Spleen (tissue), 11 donors: Measurements from ENCODE around the gene PRSS57. TPM values are rescaled to one million over a fixed set of nuclear protein-coding genes. Genes with fewer than 3 reads are reported as not detected.

Source experiments
- DNase-seq: peaks from one replicate; pipeline ENCODE4 v3.0.0-alpha.2; 2020
- H3K27ac ChIP-seq, 8 donors: fragments of 200-600 bp; sonication (generic) in 7 of 8; 1 replicate in 4 of 8; 2 replicates in 4 of 8; pipeline versions ENCODE4 v1.5.0 to v1.8.0; 2016 to 2021; ENCODE audit warnings: inconsistent platforms in 4 of 8, mild to moderate bottlenecking in 4 of 8, moderate library complexity in 1 of 8
- H3K27me3 ChIP-seq, 7 donors: fragments of 200-600 bp; sonication (generic) in 6 of 7; replicated peaks in 1 of 7; 1 replicate in 4 of 7; 2 replicates in 3 of 7; pipeline versions ENCODE4 v1.5.0 to v1.8.0; 2016 to 2021; ENCODE audit warnings: inconsistent platforms in 3 of 7, mild to moderate bottlenecking in 1 of 7
- H3K36me3 ChIP-seq, 6 donors: fragments of 200-600 bp; sonication (generic) in 5 of 6; 1 replicate in 4 of 6; 2 replicates in 2 of 6; pipeline versions ENCODE4 v1.5.0 to v1.8.0; 2016 to 2021; ENCODE audit warnings: inconsistent platforms in 2 of 6
- H3K4me1 ChIP-seq, 6 donors: fragments of 200-600 bp; sonication (generic) in 5 of 6; 1 replicate in 3 of 6; 2 replicates in 3 of 6; pipeline versions ENCODE4 v1.5.0 to v1.8.0; 2016 to 2021; ENCODE audit warnings: inconsistent platforms in 3 of 6
- H3K4me3 ChIP-seq, 8 donors: fragments of 200-600 bp; sonication (generic) in 7 of 8; 1 replicate in 4 of 8; 2 replicates in 4 of 8; pipeline versions ENCODE4 v1.5.0 to v1.8.0; 2016 to 2021; ENCODE audit warnings: inconsistent platforms in 4 of 8, mild to moderate bottlenecking in 4 of 8, moderate library complexity in 2 of 8
- H3K9me3 ChIP-seq, 8 donors: fragments of 200-600 bp; sonication (generic) in 7 of 8; 1 replicate in 4 of 8; 2 replicates in 4 of 8; pipeline versions ENCODE4 v1.5.0 to v1.8.0; 2016 to 2021; ENCODE audit warnings: inconsistent platforms in 4 of 8
- POLR2A ChIP-seq, 3 donors: fragments of 450-650 bp; IDR thresholded peaks; one replicate each; pipeline ENCODE4 v1.5.1; 2017; ENCODE audit warnings: antibody characterized with exemption in 3 of 3, mild to moderate bottlenecking in 1 of 3
- POLR2AphosphoS5 ChIP-seq, 3 donors: sonication (generic); formaldehyde crosslinking; IDR thresholded peaks; one replicate each; pipeline ENCODE4 v1.5.1; 2017; ENCODE audit warnings: antibody characterized with exemption in 3 of 3
- WGBS, 5 donors: extraction: QIAGEN DNeasy Blood & Tissue Kit in 3 of 5; methylation state at CpG; one replicate each; pipeline versions ENCODE4 v1.1.5 to v1.1.7; 2013 to 2018; 5-methylcytosine and 5-hydroxymethylcytosine counted together
- intact Hi-C: fragments of 100-400 bp; cut with DNase I; formaldehyde crosslinking; loops from one replicate; pipeline ENCODE4 v1.15.0; 2023; ENCODE audit warnings: low total_unique reads
- polyA plus RNA-seq, 3 donors: library from polyadenylated mRNA; stranded (reverse); fragments of 200-250 nt; gene quantifications; one replicate each; pipeline ENCODE4 v1.2.1, GENCODE V29; 2013
- total RNA-seq, 7 donors: library from RNA; depleted of rRNA in 3 of 7; stranded (reverse); fragments of >200 nt in 3 of 7; fragmentation: NEBNext Ultra II Directional in 4 of 7; extraction: Animal tissue kit (Norgen Biotek cat#: 25700) in 4 of 7; gene quantifications; one replicate each; pipeline versions ENCODE4 v1.1.0 to v1.2.1, GENCODE V29; 2016 to 2021
- TF ChIP-seq, protein P1 (sequence below), 11 experiments: fragments of 200-600 bp in 7 of 11; fragments of 450-650 bp in 4 of 11; sonication (generic) in 4 of 11; IDR thresholded peaks in 8 of 11; conservative IDR thresholded peaks in 3 of 11; 1 replicate in 7 of 11; 2 replicates in 4 of 11; pipeline versions ENCODE4 v1.4.0 to v1.8.0; 2016 to 2021; ENCODE audit warnings: antibody characterized with exemption in 11 of 11, inconsistent platforms in 4 of 11, mild to moderate bottlenecking in 1 of 11
- donor health status: healthy with polysubstance abuse.
- donor health status: DM: no; HTN: no; CAD: no; lungs with moderate emphysema.
- donor health status: DM: no; HTN: no; CAD: no.
- donor health status: Bipolar disorder and iron deficiency.
- donor health status: healthy.
- donor health status: DM: no; HTN: no; CAD: no.
- donor health status: DM: yes; HTN: yes; CAD: no.

PRSS57 gene
- total and polyA plus RNA-seq, 10 donors: 0.24 to 2.5 (median 0.54) TPM; not detected in 2

DNA sequence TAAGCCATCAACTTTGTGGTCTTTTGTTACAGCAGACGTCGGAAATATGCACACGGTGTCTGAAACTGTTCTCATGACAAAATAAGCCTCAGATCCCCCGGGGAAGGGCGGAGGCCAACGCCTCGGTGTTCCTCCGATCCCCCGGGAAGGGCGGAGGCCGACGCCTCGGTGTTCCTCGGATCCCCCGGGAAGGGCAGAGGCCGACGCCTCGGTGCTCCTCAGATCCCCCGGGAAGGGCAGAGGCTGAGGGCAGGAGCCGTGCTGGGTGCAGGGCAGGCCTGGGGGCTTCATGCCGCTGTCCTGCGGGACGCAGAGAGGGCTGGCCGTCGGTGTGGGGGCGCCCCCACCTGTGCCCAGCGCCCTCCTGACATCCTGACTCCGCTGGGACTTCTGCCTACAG is 50.9 kb downstream of the PRSS57 start:
- Histone ChIP-seq H3K9me3 (no peaks in the 10 kb centered on the region), H3K27me3 (peaks cover 0 to 6% (median 0%) of the 10 kb centered on the region in 7 donors), H3K36me3 (peaks cover 0 to 64% (median 47%) of the 10 kb centered on the region in 6 donors), H3K4me3 (no peak overlapping the region), H3K27ac (no peak overlapping the region), H3K4me1 (peaks cover under 1 to 17% (median 8%) of the 10 kb centered on the region in 6 donors)
- TF ChIP-seq POLR2A (IDR thresholded peaks at IDR 0.05) (no peak), POLR2AphosphoS5 (IDR thresholded peaks at IDR 0.05) (peak in 1 of 3 donors; percentile 44)
- TF ChIP-seq, protein P1, sequence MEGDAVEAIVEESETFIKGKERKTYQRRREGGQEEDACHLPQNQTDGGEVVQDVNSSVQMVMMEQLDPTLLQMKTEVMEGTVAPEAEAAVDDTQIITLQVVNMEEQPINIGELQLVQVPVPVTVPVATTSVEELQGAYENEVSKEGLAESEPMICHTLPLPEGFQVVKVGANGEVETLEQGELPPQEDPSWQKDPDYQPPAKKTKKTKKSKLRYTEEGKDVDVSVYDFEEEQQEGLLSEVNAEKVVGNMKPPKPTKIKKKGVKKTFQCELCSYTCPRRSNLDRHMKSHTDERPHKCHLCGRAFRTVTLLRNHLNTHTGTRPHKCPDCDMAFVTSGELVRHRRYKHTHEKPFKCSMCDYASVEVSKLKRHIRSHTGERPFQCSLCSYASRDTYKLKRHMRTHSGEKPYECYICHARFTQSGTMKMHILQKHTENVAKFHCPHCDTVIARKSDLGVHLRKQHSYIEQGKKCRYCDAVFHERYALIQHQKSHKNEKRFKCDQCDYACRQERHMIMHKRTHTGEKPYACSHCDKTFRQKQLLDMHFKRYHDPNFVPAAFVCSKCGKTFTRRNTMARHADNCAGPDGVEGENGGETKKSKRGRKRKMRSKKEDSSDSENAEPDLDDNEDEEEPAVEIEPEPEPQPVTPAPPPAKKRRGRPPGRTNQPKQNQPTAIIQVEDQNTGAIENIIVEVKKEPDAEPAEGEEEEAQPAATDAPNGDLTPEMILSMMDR (IDR thresholded peaks at IDR 0.05 in 8 of 11, conservative IDR thresholded peaks at IDR 0.05 in 3 of 11): no peak
- no peak for DNase-seq
- intact Hi-C loops: no loop called here
- WGBS, 5 donors: 79 to 92% (median 83%) methylated on average over 14 to 28 of the region's 28 CpGs

GRCh38 chr19:643736-644135 is 51.5 kb downstream of the PRSS57 start:
- intact Hi-C loops: no loop called here
- Histone ChIP-seq H3K9me3 (no peaks in the 10 kb centered on the region), H3K27me3 (peaks cover 0 to 11% (median 0%) of the 10 kb centered on the region in 7 donors), H3K4me3 (no peak overlapping the region), H3K36me3 (peaks cover 0 to 58% (median 40%) of the 10 kb centered on the region in 6 donors), H3K4me1 (peaks cover 6 to 23% (median 14%) of the 10 kb centered on the region in 6 donors), H3K27ac (no peak overlapping the region)
- DNase-seq: no peak
- TF ChIP-seq, protein P1 (IDR thresholded peaks at IDR 0.05 in 8 of 11, conservative IDR thresholded peaks at IDR 0.05 in 3 of 11): no peak
- no peak for TF ChIP-seq POLR2AphosphoS5 (IDR thresholded peaks at IDR 0.05)
- TF ChIP-seq POLR2A (IDR thresholded peaks at IDR 0.05): no peak
- 90 to 93% (median 90%) methylated on average over 21 to 24 of the region's 24 CpGs for WGBS, 5 donors

DNA sequence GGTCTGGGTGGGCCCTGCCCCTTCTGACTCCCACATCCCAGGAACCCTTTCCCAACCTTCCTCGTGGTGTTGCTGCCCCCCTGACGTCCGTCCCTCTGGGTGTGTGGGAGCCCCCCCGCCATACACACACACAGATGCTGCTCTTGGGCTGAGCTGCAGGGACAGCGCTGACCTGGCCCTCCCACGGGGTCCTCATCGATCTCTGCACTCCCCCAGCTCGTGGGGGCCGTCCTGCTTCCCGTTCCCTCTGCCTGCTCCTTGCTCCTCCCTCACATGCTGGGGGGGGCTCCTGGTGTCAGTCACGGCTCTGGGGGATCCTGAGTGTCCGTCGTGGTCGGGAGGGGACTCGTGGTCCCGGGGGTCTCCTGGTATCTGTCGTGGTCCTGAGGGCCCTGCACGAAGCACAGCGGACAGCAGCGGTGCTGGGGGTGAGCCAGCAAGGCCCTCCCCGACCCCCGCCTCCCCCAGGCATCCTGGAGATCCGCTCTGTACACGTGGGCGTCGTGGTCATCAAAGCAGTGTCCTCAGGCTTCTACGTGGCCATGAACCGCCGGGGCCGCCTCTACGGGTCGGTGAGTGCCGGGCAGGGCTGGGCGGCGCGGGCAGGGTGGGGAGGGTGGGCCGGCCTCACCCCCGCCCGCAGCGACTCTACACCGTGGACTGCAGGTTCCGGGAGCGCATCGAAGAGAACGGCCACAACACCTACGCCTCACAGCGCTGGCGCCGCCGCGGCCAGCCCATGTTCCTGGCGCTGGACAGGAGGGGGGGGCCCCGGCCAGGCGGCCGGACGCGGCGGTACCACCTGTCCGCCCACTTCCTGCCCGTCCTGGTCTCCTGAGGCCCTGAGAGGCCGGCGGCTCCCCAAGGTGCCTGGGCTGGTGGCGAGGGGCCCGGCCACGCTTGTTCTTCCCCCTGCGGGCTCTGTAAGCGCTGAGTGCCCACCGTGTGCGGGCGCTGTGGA is 52.2 kb downstream of the PRSS57 start:
- intact Hi-C loops: no loop called here
- 66 to 84% (median 79%) methylated on average over 15 to 70 of the region's 70 CpGs for WGBS, 5 donors
- peaks cover 0 to 51% (median 34%) of the 10 kb centered on the region in 6 donors for H3K36me3 ChIP-seq

DNA sequence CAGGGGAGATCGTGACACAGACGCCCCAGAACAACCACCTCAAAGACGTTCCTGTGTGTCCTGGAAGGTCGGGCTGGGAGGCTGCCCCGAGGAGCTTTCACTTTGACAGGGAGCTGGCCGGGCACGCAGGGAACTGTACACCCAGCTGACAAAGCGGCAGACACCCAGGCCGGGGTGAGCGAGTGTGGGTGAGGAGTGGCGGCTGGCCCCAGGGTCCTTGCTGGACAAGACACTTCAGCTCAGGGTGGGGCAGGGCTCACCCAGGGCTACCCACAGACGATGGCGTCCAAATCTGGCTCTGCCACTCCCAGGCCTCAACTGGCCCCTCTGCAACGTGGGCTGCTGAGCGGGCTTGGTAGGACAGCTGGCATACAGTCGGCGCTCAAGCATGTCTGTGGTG is 53.5 kb downstream of the PRSS57 start:
- DNase-seq: no peak
- H3K36me3 ChIP-seq: peaks cover 0 to 37% (median 20%) of the 10 kb centered on the region in 6 donors
- WGBS, 5 donors: 71 to 86% (median 82%) methylated on average over 7 to 17 of the region's 17 CpGs
- no peak overlapping the region for H3K4me3 ChIP-seq
- H3K4me1 ChIP-seq: peaks cover 9 to 29% (median 18%) of the 10 kb centered on the region in 6 donors
- TF ChIP-seq, protein P1 (IDR thresholded peaks at IDR 0.05 in 8 of 11, conservative IDR thresholded peaks at IDR 0.05 in 3 of 11): no peak
- H3K27ac ChIP-seq: no peak overlapping the region
- H3K27me3 ChIP-seq: peaks cover 0 to 14% (median 0%) of the 10 kb centered on the region in 7 donors
- intact Hi-C loops: no loop called here
- no peaks in the 10 kb centered on the region for H3K9me3 ChIP-seq

More for the DNA sequence above, 52.2 kb downstream of the PRSS57 start:
- H3K4me3 ChIP-seq: no peak overlapping the region
- TF ChIP-seq POLR2A (IDR thresholded peaks at IDR 0.05) (no peak), POLR2AphosphoS5 (IDR thresholded peaks at IDR 0.05) (peak in 2 of 3 donors; percentile 25 to 60)
- DNase-seq: no peak
- H3K9me3 ChIP-seq: no peaks in the 10 kb centered on the region
- H3K27me3 ChIP-seq: peaks cover 0 to 14% (median 0%) of the 10 kb centered on the region in 7 donors
- peaks cover 9 to 29% (median 18%) of the 10 kb centered on the region in 6 donors for H3K4me1 ChIP-seq
- H3K27ac ChIP-seq: no peak overlapping the region
